Middle frontal gyrus (tissue), 1 donor: ENCODE measurements around the gene ZMYND12.

ENCODE experiments used
- DNase-seq: peaks from one replicate; pipeline ENCODE4 v3.0.0-alpha.2; 2015; ENCODE audit warnings: low spot score; ENCODE audit errors: extremely low spot score

ZMYND12 gene

GRCh38 chr1:42392967-42393848 lies 62.6 kb downstream of the ZMYND12 start:
- DNase-seq = no peak

GRCh38 chr1:42392255-42392654 lies 63.6 kb downstream of the ZMYND12 start:
- DNase-seq = no peak

GRCh38 chr1:42386051-42386450 lies 69.8 kb downstream of the ZMYND12 start:
- no peak for DNase-seq

- DNase-seq = no peak
These were observed 70.5 kb downstream of the ZMYND12 start for GRCh38 chr1:42385283-42385682.

- no peak for DNase-seq
These were observed 74.5 kb downstream of the ZMYND12 start for GRCh38 chr1:42381280-42381673.

GRCh38 chr1:42380586-42381279 lies 75.1 kb downstream of the ZMYND12 start, which contains the start of gene RIMKLA:
Gene RIMKLA (plus strand): TSS chr1:42380792. CDS start chr1:42380935, 143 bp downstream.
- peak; percentile 50 for DNase-seq
